Upper lobe of right lung (tissue), 1 donor: ENCODE data around the gene OR5T2. TPM values are rescaled to one million over a fixed set of nuclear protein-coding genes. Genes with fewer than 3 reads are reported as not detected.

ENCODE experiments used
- ATAC-seq: fragments of 200-7000 bp; cut with Tn5 transposase; one replicate; pipeline ENCODE4 v1.9.1; 2020; ENCODE audit warnings: mild to moderate bottlenecking, moderate library complexity
- DNase-seq: peaks from one replicate; pipeline ENCODE4 v3.0.0-alpha.2; 2020
- H3K27ac ChIP-seq: fragments of 200-600 bp; one replicate; pipeline ENCODE4 v1.8.0; 2022
- H3K27me3 ChIP-seq: fragments of 200-600 bp; one replicate; pipeline ENCODE4 v1.8.0; 2022; ENCODE audit warnings: mild to moderate bottlenecking
- H3K36me3 ChIP-seq: fragments of 200-600 bp; one replicate; pipeline ENCODE4 v1.8.0; 2022
- H3K4me1 ChIP-seq: fragments of 200-600 bp; one replicate; pipeline ENCODE4 v1.8.0; 2022
- H3K4me3 ChIP-seq: fragments of 200-600 bp; one replicate; pipeline ENCODE4 v1.8.0; 2022; ENCODE audit warnings: mild to moderate bottlenecking
- H3K9me3 ChIP-seq: fragments of 200-600 bp; one replicate; pipeline ENCODE4 v1.8.0; 2022
- intact Hi-C: fragments of 100-400 bp; cut with DNase I; formaldehyde crosslinking; loops from one replicate; pipeline ENCODE4 v1.11.0; 2022
- total RNA-seq: library from RNA; stranded (reverse); fragmentation: NEBNext Ultra II Directional; extraction: Animal tissue kit (Norgen Biotek cat#: 25700); gene quantifications from one replicate; pipeline ENCODE4 v1.2.1, GENCODE V29; 2021
- TF ChIP-seq, protein P1 (sequence below): fragments of 200-600 bp; IDR thresholded peaks from one replicate; pipeline ENCODE4 v1.8.0; 2022; ENCODE audit warnings: antibody characterized with exemption
- donor health status: DM: no; HTN: yes; CAD: no; lungs with severe emphysema.

OR5T2 gene
- total RNA-seq, 1 donor from 2014 or later = not detected

DNA sequence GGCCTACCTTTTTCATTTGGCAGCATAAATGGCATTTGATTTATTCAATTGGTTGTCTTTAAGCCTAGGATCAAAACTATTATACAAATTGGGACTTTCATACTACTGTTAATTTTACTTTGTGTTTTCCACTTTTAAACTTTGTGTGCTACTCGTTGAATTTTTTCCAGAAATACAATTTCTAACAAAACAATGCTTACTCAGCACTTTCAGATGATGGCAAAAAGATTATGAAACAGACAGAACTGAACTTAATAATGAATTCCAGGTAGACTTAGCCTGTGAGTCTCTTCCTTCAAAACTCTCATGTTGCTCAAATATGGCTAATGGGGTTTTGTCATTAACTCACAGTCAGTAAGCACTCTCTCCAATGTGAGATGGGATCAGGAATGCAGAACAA is 26.3 kb downstream of the OR5T2 start:
- DNase-seq (no peak), ATAC-seq (no peak)
- Histone ChIP-seq H3K9me3 (no peaks in the 10 kb centered on the region), H3K36me3 (no peaks in the 10 kb centered on the region), H3K27ac (no peak overlapping the region), H3K27me3 (no peaks in the 10 kb centered on the region), H3K4me1 (no peaks in the 10 kb centered on the region), H3K4me3 (no peak overlapping the region)
- TF ChIP-seq, protein P1, sequence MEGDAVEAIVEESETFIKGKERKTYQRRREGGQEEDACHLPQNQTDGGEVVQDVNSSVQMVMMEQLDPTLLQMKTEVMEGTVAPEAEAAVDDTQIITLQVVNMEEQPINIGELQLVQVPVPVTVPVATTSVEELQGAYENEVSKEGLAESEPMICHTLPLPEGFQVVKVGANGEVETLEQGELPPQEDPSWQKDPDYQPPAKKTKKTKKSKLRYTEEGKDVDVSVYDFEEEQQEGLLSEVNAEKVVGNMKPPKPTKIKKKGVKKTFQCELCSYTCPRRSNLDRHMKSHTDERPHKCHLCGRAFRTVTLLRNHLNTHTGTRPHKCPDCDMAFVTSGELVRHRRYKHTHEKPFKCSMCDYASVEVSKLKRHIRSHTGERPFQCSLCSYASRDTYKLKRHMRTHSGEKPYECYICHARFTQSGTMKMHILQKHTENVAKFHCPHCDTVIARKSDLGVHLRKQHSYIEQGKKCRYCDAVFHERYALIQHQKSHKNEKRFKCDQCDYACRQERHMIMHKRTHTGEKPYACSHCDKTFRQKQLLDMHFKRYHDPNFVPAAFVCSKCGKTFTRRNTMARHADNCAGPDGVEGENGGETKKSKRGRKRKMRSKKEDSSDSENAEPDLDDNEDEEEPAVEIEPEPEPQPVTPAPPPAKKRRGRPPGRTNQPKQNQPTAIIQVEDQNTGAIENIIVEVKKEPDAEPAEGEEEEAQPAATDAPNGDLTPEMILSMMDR = no peak
- intact Hi-C loops = no loop called here

- Histone ChIP-seq H3K36me3 (no peaks in the 10 kb centered on the region), H3K4me3 (no peak overlapping the region), H3K4me1 (no peaks in the 10 kb centered on the region), H3K27ac (no peak overlapping the region), H3K9me3 (no peaks in the 10 kb centered on the region), H3K27me3 (no peaks in the 10 kb centered on the region)
- intact Hi-C loops = no loop called here
- no peak for DNase-seq
- no peak for ATAC-seq
- TF ChIP-seq, protein P1 = no peak
These were observed 36.7 kb downstream of the OR5T2 start for GRCh38 chr11:56197367-56197766.

GRCh38 chr11:56196705-56197104 is 37.4 kb downstream of the OR5T2 start:
- Histone ChIP-seq H3K27me3 (no peaks in the 10 kb centered on the region), H3K4me1 (no peaks in the 10 kb centered on the region), H3K4me3 (no peak overlapping the region), H3K9me3 (no peaks in the 10 kb centered on the region), H3K27ac (no peak overlapping the region), H3K36me3 (no peaks in the 10 kb centered on the region)
- TF ChIP-seq, protein P1 = no peak
- no peak for ATAC-seq
- no peak for DNase-seq
- intact Hi-C loops = no loop called here

GRCh38 chr11:56188602-56189001 is 45.5 kb downstream of the OR5T2 start:
- Histone ChIP-seq H3K27ac (no peak overlapping the region), H3K27me3 (no peaks in the 10 kb centered on the region), H3K4me3 (no peak overlapping the region), H3K4me1 (no peaks in the 10 kb centered on the region), H3K9me3 (no peaks in the 10 kb centered on the region), H3K36me3 (no peaks in the 10 kb centered on the region)
- DNase-seq (no peak), ATAC-seq (no peak)
- intact Hi-C loops = no loop called here
- TF ChIP-seq, protein P1 = no peak

GRCh38 chr11:56183459-56183858 is 50.6 kb downstream of the OR5T2 start:
- Histone ChIP-seq H3K4me1 (no peaks in the 10 kb centered on the region), H3K36me3 (no peaks in the 10 kb centered on the region), H3K4me3 (no peak overlapping the region), H3K27me3 (no peaks in the 10 kb centered on the region), H3K9me3 (no peaks in the 10 kb centered on the region), H3K27ac (no peak overlapping the region)
- intact Hi-C loops = no loop called here
- ATAC-seq (no peak), DNase-seq (no peak)
- TF ChIP-seq, protein P1 = no peak

Other genes with a start within 250 kb of the OR5T2 start
- gene OR5F1, start 239.6 kb downstream of the OR5T2 start, total RNA-seq = not detected
- gene OR5AS1, start 206.6 kb downstream of the OR5T2 start, total RNA-seq = not detected
- not detected for gene OR8I2, start 140.9 kb downstream of the OR5T2 start, total RNA-seq
- gene OR8H2, start 130.6 kb downstream of the OR5T2 start, total RNA-seq = not detected
- gene OR8H3, start 111.9 kb downstream of the OR5T2 start, total RNA-seq = not detected
- gene OR8J3, start 94.1 kb downstream of the OR5T2 start, total RNA-seq = not detected
- gene OR8K5, start 73.9 kb downstream of the OR5T2 start, total RNA-seq = not detected
- not detected for gene OR5J2, start 57.6 kb downstream of the OR5T2 start, total RNA-seq
- not detected for gene OR5T3, start 18.0 kb upstream of the OR5T2 start, total RNA-seq
- not detected for gene OR5T1, start 39.9 kb upstream of the OR5T2 start, total RNA-seq
- not detected for gene OR8H1, start 58.0 kb upstream of the OR5T2 start, total RNA-seq
- gene OR8K3, start 80.9 kb upstream of the OR5T2 start, total RNA-seq = not detected
- not detected for gene OR8K1, start 111.8 kb upstream of the OR5T2 start, total RNA-seq
- not detected for gene OR8J1, start 120.0 kb upstream of the OR5T2 start, total RNA-seq
- gene OR8U1, start 141.4 kb upstream of the OR5T2 start, total RNA-seq = not detected
- not detected for gene OR5AL1, start 178.4 kb upstream of the OR5T2 start, total RNA-seq
- not detected for gene OR5M3, start 239.1 kb upstream of the OR5T2 start, total RNA-seq